ENCODE measurements around the gene ANKS1B.
"Not testable (repeated sequence)": the region's sequence is repeated elsewhere in the genome, so short reads cannot be mapped to it uniquely, and the experiment has no call there.

ANKS1B gene

DNA sequence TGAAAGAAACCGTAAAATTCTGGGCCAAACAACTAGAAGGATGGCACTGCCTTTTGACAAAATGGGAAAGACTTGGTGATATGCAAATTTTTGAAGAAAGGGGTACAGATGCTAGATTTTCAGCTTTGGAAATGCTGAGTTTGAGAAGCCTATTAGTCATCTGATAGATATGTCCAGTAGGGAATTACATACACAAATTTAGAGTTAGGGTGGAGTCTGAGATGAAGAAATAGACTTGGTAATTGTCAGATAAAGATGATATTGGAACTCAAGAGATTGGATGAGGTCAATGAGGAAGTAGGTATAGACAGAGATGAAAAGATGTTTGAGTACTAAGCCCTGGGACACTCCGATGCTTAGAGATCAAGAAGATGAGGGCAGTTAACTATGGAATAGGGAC is 184.1 kb downstream of the ANKS1B start:
- TF ChIP-seq, protein P1, sequence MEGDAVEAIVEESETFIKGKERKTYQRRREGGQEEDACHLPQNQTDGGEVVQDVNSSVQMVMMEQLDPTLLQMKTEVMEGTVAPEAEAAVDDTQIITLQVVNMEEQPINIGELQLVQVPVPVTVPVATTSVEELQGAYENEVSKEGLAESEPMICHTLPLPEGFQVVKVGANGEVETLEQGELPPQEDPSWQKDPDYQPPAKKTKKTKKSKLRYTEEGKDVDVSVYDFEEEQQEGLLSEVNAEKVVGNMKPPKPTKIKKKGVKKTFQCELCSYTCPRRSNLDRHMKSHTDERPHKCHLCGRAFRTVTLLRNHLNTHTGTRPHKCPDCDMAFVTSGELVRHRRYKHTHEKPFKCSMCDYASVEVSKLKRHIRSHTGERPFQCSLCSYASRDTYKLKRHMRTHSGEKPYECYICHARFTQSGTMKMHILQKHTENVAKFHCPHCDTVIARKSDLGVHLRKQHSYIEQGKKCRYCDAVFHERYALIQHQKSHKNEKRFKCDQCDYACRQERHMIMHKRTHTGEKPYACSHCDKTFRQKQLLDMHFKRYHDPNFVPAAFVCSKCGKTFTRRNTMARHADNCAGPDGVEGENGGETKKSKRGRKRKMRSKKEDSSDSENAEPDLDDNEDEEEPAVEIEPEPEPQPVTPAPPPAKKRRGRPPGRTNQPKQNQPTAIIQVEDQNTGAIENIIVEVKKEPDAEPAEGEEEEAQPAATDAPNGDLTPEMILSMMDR (IDR thresholded peaks at IDR 0.05; ENCODE audit: control extremely low read depth, extremely low read depth, low read depth, missing control alignments): no peak
- ChIA-PET CTCF (no interaction called here), POLR2A (no interaction called here)
- DNase-seq (ENCODE audit: extremely low spot score): no peak

DNA sequence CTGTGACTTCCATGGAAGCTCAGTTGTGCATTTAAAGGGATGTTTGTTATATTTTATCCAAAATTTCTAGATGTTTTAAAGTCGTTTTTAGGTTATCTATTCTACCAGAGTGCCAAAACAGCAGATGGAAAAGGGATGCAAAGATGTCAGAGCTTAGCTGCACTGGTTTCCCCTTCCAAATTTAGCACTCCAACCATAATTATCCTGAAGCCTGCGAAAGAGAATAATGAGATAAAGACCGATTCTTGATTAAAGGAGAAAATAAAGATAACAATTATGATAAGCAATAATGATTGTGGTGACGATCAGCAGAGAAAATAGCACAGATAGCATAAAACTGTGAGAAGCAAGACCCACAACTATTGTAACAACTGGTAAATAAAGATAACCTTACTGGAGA is 186.8 kb downstream of the ANKS1B start:
- POLR2A ChIA-PET; CTCF ChIA-PET; DNase-seq (ENCODE audit: extremely low spot score): not testable (repeated sequence)

DNA sequence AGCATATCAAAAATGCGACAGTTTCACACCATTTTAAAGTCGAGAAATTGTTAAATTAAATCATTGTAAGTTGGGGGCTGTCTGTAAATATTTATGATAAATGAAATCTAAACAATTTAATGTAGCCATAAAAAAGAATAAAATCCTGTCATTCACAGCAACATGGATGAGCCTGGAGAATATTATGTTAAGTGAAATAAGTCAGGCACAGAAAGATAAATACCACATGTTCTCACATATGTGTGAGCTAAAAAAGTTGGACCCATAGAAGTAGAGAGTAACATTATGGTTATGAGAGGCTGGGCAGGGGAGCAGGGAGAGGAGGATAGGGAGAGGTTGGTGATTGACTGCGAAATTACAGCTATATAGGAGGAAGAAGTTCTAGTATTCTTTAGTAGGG is 201.3 kb downstream of the ANKS1B start:
- ChIA-PET POLR2A (no interaction called here), CTCF (no interaction called here)
- TF ChIP-seq, protein P1 (IDR thresholded peaks at IDR 0.05; ENCODE audit: control extremely low read depth, extremely low read depth, low read depth, missing control alignments): no peak
- DNase-seq (ENCODE audit: extremely low spot score): no peak

DNA sequence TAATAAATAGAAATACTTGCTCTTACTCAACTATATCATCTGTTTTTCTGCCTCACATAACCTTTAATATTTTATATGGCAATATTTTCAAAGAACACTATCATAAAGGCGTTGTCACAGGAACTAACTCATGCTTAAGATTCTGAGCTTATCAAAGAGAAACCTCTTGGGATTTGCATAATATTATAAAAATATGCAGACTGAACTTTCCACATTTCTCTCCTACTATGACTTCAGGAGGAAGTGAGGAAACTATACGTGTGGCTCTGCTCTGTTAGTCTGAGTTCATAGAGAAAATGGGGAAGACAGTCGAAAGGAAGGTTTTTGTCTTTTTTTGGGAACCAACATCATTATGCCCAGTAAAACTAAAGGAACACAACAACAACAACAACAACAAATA is 212.5 kb downstream of the ANKS1B start:
- CTCF ChIA-PET: no interaction called here
- DNase-seq (ENCODE audit: extremely low spot score): no peak
- TF ChIP-seq, protein P1 (IDR thresholded peaks at IDR 0.05; ENCODE audit: control extremely low read depth, extremely low read depth, low read depth, missing control alignments): no peak
- POLR2A ChIA-PET: no interaction called here

DNA sequence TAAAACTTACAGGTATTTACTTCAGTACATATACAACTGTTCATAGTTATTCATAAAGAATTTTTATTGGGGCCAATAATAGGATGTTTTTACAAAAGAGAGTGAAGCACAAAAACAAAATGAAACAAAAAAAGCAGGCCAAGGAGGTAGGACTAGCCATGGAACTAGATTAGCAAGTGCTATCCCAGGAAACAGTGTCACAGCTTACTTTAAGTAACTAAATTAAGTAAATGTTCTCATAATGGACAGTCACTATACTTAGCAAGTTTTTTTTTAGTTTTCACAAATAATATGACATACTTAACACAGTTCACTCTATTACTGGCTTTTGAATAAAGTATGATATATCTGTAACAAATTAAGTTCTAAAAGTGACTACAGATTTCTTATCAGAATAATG is 213.1 kb downstream of the ANKS1B start:
- ChIA-PET CTCF (no interaction called here), POLR2A (no interaction called here)
- TF ChIP-seq, protein P1 (IDR thresholded peaks at IDR 0.05; ENCODE audit: control extremely low read depth, extremely low read depth, low read depth, missing control alignments): no peak
- DNase-seq (ENCODE audit: extremely low spot score): no peak

DNA sequence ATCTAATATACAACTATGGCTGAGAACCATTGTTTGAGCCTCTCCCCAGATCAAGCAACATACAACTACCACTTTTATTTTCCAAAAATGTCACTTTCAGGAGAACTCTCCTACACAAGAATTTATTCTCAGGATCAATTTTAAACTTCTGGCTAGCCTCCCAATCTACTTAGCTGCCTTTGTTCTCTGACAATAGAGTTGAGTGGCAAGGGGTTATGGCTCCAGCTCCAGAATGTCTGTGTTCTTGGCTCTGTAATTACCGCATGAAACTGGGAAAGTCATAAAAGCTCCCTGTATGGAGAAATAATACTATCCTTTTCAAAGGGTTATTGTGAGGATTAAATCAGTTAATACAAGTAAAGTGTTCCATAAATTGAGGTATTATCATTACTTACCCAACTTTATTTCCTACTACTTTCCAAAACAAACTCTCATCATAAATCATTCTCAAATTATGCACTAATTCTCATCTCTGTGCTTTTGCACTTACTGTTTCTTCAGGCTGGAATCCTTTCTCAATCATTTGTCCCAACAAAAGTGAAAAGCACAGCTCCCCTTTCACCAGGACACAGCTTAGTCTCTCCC is 215.2 kb downstream of the ANKS1B start:
- CTCF ChIA-PET: interaction anchor here (0.7 to 1.3 kb wide), 6 partner anchors 10 to 725 kb away, joined by 3 to 4 read pairs (median 3); no protein-coding TSS in a partner anchor
- POLR2A ChIA-PET: no interaction called here
- TF ChIP-seq, protein P1 (IDR thresholded peaks at IDR 0.05; ENCODE audit: control extremely low read depth, extremely low read depth, low read depth, missing control alignments): no peak
- no peak for DNase-seq (ENCODE audit: extremely low spot score)

DNA sequence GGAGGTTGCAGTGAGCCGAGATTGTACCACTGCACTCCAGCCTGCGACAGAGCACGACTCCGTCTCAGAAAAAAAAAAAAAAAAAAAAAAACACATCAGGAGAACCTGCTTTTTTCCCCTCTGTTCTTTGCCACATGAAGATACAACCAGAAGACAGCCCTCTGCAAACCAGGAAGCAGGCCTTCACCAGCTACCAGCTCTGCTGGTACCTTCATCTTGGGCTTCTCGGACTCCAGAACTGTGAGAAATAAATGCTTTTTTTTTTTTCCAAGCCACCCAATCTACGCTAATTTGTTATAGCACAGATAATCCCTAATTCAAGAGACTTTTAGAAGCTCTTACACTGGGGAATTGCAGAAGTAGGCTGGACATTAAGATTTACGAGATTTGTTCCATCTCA is 216.0 kb downstream of the ANKS1B start:
- no peak for DNase-seq (ENCODE audit: extremely low spot score)
- ChIA-PET POLR2A (no interaction called here), CTCF (interaction anchor here (0.7 to 1.3 kb wide), 5 partner anchors 9 to 724 kb away, joined by 3 read pairs; no protein-coding TSS in a partner anchor)
- TF ChIP-seq, protein P1 (IDR thresholded peaks at IDR 0.05; ENCODE audit: control extremely low read depth, extremely low read depth, low read depth, missing control alignments): no peak

Measured in GM10248 (cell line).